D721Med (cell line): Measurements from ENCODE around the gene CAMK2B.

Source experiments
- DNase-seq: peaks from one replicate; pipeline ENCODE4 v3.0.0; 2011; ENCODE audit warnings: low spot score; ENCODE audit not compliant: insufficient read length
- FAIRE-seq: peaks from 2 replicates; lab custom pipeline; 2011; peaks lifted over from hg19 to GRCh38; lab: Jason Lieb, UNC
- TF ChIP-seq, protein P1 (sequence below): IDR thresholded peaks from 2 replicates; pipeline ENCODE4 v1.5.1; 2012; ENCODE audit warnings: mild to moderate bottlenecking, control low read depth; ENCODE audit not compliant: insufficient read depth; ENCODE audit errors: missing control alignments

Gene CAMK2B

DNA sequence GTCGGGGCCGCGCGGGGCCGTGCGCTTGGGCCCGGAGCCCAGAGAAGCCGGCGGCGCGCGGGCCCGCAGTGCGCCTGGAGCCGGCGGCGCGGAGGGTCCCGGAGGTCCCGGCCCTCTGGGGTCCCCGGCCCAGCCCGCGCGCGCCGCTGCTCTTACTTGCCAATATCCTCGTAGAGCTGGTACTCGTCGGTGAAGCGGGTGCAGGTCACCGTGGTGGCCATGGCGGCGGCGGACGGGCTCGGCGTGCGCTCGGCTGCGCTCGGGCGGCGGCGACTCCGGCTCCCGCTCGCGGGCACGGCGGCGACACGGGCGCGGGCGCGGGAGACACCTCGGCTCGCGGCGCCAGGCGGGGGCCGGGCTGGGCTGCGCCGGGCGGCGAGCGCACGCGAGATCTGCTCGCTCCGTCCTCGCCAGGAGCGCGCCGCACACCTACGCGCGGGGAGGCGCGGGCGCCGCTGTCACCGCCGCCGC, at the start of gene CAMK2B:
TSS of gene CAMK2B (minus strand) at position 394 of the 471 bp plus-strand sequence. CDS start at position 221, 173 bp downstream.
- FAIRE-seq (no peak), DNase-seq (no peak)
- TF ChIP-seq, protein P1, sequence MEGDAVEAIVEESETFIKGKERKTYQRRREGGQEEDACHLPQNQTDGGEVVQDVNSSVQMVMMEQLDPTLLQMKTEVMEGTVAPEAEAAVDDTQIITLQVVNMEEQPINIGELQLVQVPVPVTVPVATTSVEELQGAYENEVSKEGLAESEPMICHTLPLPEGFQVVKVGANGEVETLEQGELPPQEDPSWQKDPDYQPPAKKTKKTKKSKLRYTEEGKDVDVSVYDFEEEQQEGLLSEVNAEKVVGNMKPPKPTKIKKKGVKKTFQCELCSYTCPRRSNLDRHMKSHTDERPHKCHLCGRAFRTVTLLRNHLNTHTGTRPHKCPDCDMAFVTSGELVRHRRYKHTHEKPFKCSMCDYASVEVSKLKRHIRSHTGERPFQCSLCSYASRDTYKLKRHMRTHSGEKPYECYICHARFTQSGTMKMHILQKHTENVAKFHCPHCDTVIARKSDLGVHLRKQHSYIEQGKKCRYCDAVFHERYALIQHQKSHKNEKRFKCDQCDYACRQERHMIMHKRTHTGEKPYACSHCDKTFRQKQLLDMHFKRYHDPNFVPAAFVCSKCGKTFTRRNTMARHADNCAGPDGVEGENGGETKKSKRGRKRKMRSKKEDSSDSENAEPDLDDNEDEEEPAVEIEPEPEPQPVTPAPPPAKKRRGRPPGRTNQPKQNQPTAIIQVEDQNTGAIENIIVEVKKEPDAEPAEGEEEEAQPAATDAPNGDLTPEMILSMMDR: no peak

- TF ChIP-seq, protein P1: no peak
- DNase-seq (no peak), FAIRE-seq (no peak)
These were observed 48.8 kb upstream of the CAMK2B start for GRCh38 chr7:44374007-44374763.

- TF ChIP-seq, protein P1: no peak
- DNase-seq (no peak), FAIRE-seq (no peak)
These were observed 48.0 kb upstream of the CAMK2B start for GRCh38 chr7:44373418-44373740.

DNA sequence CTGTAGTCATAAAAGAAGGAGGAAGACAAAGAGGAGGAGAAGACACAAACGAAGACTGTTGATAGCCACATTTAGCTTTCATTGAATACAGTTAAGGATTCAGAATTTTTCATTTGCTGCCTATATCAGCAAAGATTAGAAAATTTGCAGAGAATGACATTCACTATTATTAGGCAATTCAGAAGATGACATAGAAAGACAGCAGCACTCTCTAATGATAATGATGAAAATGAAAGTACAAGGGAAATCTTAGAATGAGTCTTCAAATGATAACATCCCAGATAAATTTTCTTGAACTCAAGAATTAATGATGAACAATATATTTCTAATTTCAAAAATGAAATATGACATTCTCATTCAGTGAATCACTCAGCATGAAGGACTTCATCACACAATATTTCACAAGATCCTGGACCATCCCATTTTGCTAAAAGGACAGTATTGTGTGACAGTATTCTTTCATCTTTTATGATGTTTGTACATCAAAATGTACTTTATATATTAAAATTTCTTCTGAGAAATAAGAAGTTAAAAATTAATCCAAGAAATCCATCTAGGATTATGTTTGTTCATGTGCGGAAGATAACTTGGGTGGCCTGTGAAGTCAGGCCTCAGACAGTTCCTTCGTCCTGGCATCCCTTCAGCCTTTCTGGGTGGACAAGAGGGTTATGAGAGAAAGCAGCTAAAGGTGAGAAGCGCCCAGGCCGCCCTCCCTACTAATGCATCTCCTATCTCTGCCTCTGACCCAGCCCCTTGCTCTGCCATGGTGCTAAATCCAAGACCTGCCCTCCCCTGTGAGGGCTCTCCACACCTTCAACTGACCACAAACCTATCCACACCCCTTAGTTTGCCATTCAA, 47.4 kb upstream of the CAMK2B start:
- TF ChIP-seq, protein P1: no peak
- FAIRE-seq: no peak

GRCh38 chr7:44368885-44369284, 43.5 kb upstream of the CAMK2B start:
- TF ChIP-seq, protein P1: no peak
- FAIRE-seq (no peak), DNase-seq (no peak)

More for the DNA sequence above, 47.4 kb upstream of the CAMK2B start:
- no peak for DNase-seq

GRCh38 chr7:44368455-44368854, 43.1 kb upstream of the CAMK2B start:
- no peak for FAIRE-seq
- TF ChIP-seq, protein P1: no peak
- DNase-seq: no peak
